GM23248 (cell line): Measurements from ENCODE around the gene BROX. TPM values are rescaled to one million over a fixed set of nuclear protein-coding genes. Genes with fewer than 3 reads are reported as not detected.
"Not testable (repeated sequence)": the region's sequence is repeated elsewhere in the genome, so short reads cannot be mapped to it uniquely, and the experiment has no call there.

Source experiments
- DNase-seq: peaks from one replicate; pipeline ENCODE4 v3.0.0-alpha.2; 2015
- H2AFZ ChIP-seq: fragments of 200-600 bp; sonication (generic); 2 replicates; pipeline ENCODE4 v1.6.1; 2016; ENCODE audit warnings: antibody characterized with exemption
- H3F3A ChIP-seq: fragments of 200-600 bp; sonication (generic); 2 replicates; pipeline ENCODE4 v1.6.1; 2016; ENCODE audit warnings: mild to moderate bottlenecking, antibody characterized with exemption, mixed run types; ENCODE audit not compliant: insufficient read depth
- H3K27ac ChIP-seq: fragments of 200-600 bp; sonication (generic); 2 replicates; pipeline ENCODE4 v1.5.1; 2016; ENCODE audit warnings: mild to moderate bottlenecking
- H3K27me3 ChIP-seq: fragments of 200-600 bp; sonication (generic); replicated peaks from 2 replicates; pipeline ENCODE4 v1.6.1; 2016; ENCODE audit warnings: mild to moderate bottlenecking; ENCODE audit not compliant: insufficient read depth
- H3K36me3 ChIP-seq: fragments of 200-600 bp; sonication (generic); 2 replicates; pipeline ENCODE4 v1.6.1; 2016; ENCODE audit warnings: low read depth, mild to moderate bottlenecking
- H3K4me1 ChIP-seq: fragments of 200-600 bp; sonication (generic); 2 replicates; pipeline ENCODE4 v1.6.1; 2016; ENCODE audit warnings: mild to moderate bottlenecking; ENCODE audit not compliant: insufficient read depth
- H3K4me2 ChIP-seq: fragments of 200-600 bp; sonication (generic); one replicate; pipeline ENCODE4 v1.6.1; 2016; ENCODE audit warnings: mild to moderate bottlenecking; ENCODE audit not compliant: unreplicated experiment
- H3K4me3 ChIP-seq: fragments of 200-600 bp; sonication (generic); 2 replicates; pipeline ENCODE4 v1.5.1; 2016; ENCODE audit warnings: mild to moderate bottlenecking
- H3K79me2 ChIP-seq: fragments of 200-600 bp; sonication (generic); 2 replicates; pipeline ENCODE4 v1.6.1; 2016; ENCODE audit warnings: mild to moderate bottlenecking; ENCODE audit not compliant: insufficient read depth
- H3K9ac ChIP-seq: fragments of 200-600 bp; sonication (generic); 2 replicates; pipeline ENCODE4 v1.6.1; 2016; ENCODE audit warnings: mild to moderate bottlenecking
- H3K9me2 ChIP-seq: fragments of 200-600 bp; sonication (generic); 2 replicates; pipeline ENCODE4 v1.6.1; 2016; ENCODE audit warnings: mixed run types, mild to moderate bottlenecking, moderate library complexity; ENCODE audit not compliant: insufficient read depth
- H3K9me3 ChIP-seq: fragments of 200-600 bp; sonication (generic); one replicate; pipeline ENCODE4 v1.6.1; 2017; ENCODE audit warnings: low read depth
- H4K20me1 ChIP-seq: fragments of 200-600 bp; sonication (generic); 2 replicates; pipeline ENCODE4 v1.6.0; 2016; ENCODE audit not compliant: insufficient read depth
- EZH2 ChIP-seq: fragments of 200-600 bp; sonication (generic); IDR thresholded peaks from 2 replicates; pipeline ENCODE4 v1.6.1; 2018; ENCODE audit warnings: antibody characterized with exemption, mild to moderate bottlenecking; ENCODE audit not compliant: insufficient read depth, poor library complexity, severe bottlenecking
- EZH2phosphoT487 ChIP-seq: fragments of 200-600 bp; sonication (generic); IDR thresholded peaks from 2 replicates; pipeline ENCODE4 v1.6.1; 2018; ENCODE audit warnings: antibody characterized with exemption, moderate library complexity, mild to moderate bottlenecking, low read depth; ENCODE audit not compliant: insufficient read depth
- WGBS, 2 experiments: methylation state at CpG; one replicate each; pipeline ENCODE4 v1.1.6; 2015 to 2017; ENCODE audit warnings: low lambda C conversion rate in 2 of 2, low coverage in 1 of 2; ENCODE audit errors: missing lambda C conversion rate in 2 of 2; 5-methylcytosine and 5-hydroxymethylcytosine counted together
- in situ Hi-C: fragments of 300-500 bp; cut with MboI; formaldehyde crosslinking; loops from 2 replicates; pipeline ENCODE4 v1.15.0; 2020
- polyA plus RNA-seq: library from polyadenylated mRNA; unstranded; fragments of >200 nt; fragmentation: Nextera tagmentation; extraction: Ambion mirVana; gene quantifications from 2 replicates; pipeline ENCODE4 v1.2.1, GENCODE V29; 2016
- total RNA-seq: library from RNA; depleted of rRNA; stranded (reverse); fragments of >200 nt; shearing (Covaris generic); gene quantifications from 2 replicates; pipeline ENCODE4 v1.2.3, GENCODE V29; 2014

Gene BROX
- total and polyA plus RNA-seq, 2 experiments from 2014 or later: 75.7 to 97.7 TPM

DNA sequence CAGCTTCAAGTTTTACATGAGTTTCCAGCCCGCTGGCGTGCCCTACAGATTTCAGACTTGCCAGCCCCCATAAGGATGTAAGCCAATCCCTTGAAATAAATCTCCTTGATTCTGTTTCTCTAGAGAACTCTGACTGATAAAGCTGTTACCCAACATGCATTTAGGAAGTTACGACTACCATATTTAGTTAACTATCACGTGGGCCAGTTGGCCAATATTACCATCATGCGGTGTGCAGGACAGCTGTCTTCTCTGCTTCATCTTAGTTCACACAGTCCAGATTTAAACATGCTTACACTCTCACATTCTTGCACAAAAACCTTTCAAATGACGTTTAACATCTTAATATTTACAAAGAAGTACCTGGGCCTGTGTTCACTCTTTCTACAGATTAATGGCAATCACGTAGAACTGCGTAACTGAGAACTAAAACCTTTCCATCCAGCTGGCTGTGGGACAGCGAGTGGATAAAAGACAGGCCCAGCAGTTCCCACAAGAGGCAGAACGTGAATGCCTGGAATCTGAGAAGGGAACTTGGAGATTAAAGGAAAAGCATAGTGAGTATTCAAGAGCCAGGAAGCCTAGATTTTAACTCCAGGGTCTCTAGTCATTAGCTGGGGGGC, 45.4 kb downstream of the BROX start:
- 53 to 56% methylated on average over 10 of the region's 10 CpGs for WGBS, 2 experiments
- no peak for DNase-seq
- in situ Hi-C loops: no loop called here
- Histone ChIP-seq H3F3A (peaks cover 21% of the 10 kb centered on the region), H3K4me1 (peaks cover 8% of the 10 kb centered on the region), H2AFZ (no peak overlapping the region), H3K36me3 (no peaks in the 10 kb centered on the region), H3K9me2 (no peaks in the 10 kb centered on the region), H3K9me3 (no peaks in the 10 kb centered on the region), H3K27me3 (no peaks in the 10 kb centered on the region), H4K20me1 (no peaks in the 10 kb centered on the region), H3K9ac (no peak overlapping the region), H3K27ac (no peak overlapping the region), H3K4me3 (no peak overlapping the region), H3K4me2 (no peak overlapping the region), H3K79me2 (no peaks in the 10 kb centered on the region)
- no peak for TF ChIP-seq EZH2
- no peak for TF ChIP-seq EZH2phosphoT487

DNA sequence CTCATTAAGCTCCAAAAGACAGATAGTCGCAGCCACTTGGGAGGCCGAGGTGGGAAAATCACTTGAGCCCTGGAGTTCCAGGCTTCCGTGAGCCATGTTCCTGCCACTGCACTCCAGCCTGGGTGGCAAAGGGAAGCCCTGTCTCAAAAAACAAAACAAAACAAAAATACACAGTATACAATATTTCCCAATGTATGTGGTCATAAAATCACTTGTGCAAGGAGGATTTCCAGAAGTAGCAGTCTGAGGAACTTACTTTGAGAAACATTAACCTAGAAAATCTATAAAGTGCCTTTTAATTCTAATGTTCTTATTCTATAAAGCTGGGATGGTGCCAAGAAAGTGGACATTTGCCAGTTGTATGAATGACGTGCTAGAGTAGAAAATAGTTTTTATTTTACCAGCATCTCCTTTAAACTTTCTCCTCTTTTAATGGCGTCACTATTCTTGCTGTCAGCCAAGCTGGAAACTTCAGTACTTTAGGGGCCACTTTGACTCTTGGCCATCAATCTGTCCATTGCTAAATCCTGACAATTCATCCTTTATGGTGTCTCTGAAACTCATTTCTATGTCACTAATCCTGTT, 47.2 kb downstream of the BROX start:
- H3K36me3 ChIP-seq: no peaks in the 10 kb centered on the region
- in situ Hi-C loops: no loop called here
- H3F3A ChIP-seq: peaks cover 12% of the 10 kb centered on the region
- no peak overlapping the region for H2AFZ ChIP-seq
- H3K4me2 ChIP-seq: no peak overlapping the region
- H3K27ac ChIP-seq: no peak overlapping the region
- DNase-seq: no peak
- no peaks in the 10 kb centered on the region for H3K9me2 ChIP-seq
- H3K9me3 ChIP-seq: no peaks in the 10 kb centered on the region
- H3K9ac ChIP-seq: no peak overlapping the region
- WGBS, 2 experiments: 71 to 78% methylated on average over 5 of the region's 5 CpGs
- H3K79me2 ChIP-seq: no peaks in the 10 kb centered on the region
- no peak overlapping the region for H3K4me3 ChIP-seq
- TF ChIP-seq EZH2phosphoT487 (no peak), EZH2 (no peak)
- H3K27me3 ChIP-seq: no peaks in the 10 kb centered on the region
- no peaks in the 10 kb centered on the region for H4K20me1 ChIP-seq
- peaks cover 8% of the 10 kb centered on the region for H3K4me1 ChIP-seq

DNA sequence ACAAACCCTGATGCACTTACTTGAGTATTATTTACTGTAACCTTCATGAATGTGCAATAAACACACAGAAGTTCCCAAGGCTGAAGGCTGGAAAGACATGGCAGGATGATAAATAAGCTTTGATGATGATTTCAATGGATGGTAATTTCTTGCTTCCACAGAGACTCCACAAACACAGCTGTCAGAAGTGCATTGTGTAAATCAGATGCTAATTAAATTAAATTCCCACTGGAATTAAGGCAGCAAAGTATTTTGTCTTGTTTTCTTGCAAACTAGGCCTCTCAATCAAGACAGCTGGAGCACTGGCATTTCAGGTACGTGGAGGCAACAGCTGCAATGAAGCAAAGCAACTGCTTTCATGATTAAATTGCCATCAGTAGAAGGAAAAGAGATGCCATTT, 48.7 kb downstream of the BROX start:
- no peak overlapping the region for H3K27ac ChIP-seq
- H3K9me2 ChIP-seq: no peaks in the 10 kb centered on the region
- H3K9ac ChIP-seq: no peak overlapping the region
- no peak for TF ChIP-seq EZH2phosphoT487
- no peak for TF ChIP-seq EZH2
- in situ Hi-C loops: no loop called here
- no peaks in the 10 kb centered on the region for H3K4me1 ChIP-seq
- no peak for DNase-seq
- no peaks in the 10 kb centered on the region for H3K36me3 ChIP-seq
- no peaks in the 10 kb centered on the region for H4K20me1 ChIP-seq
- no peak overlapping the region for H3K4me2 ChIP-seq
- no peaks in the 10 kb centered on the region for H3K79me2 ChIP-seq
- no peak overlapping the region for H3K4me3 ChIP-seq
- no peaks in the 10 kb centered on the region for H3K27me3 ChIP-seq
- no peaks in the 10 kb centered on the region for H3F3A ChIP-seq
- no peaks in the 10 kb centered on the region for H3K9me3 ChIP-seq
- no peak overlapping the region for H2AFZ ChIP-seq
- WGBS, 2 experiments: 29 to 50% methylated on average over 1 of the region's 1 CpG

DNA sequence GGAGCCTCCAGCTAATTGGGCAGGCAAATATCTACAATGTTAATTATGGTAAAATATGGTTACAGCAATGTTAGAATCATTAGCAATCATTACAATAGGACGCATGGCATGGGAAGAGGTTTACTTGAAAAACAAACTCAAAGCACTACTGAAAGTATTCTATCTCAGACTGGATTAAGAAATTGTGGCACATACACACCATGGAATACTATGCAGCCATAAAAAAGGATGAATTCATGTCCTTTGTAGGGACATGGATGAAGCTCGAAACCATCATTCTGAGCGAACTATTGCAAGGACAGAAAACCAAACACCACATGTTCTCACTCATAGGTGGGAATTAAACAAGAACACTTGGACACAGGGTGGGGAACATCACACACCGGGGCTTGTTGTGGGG, 49.8 kb downstream of the BROX start:
- H3K9me2 ChIP-seq, H3K27ac ChIP-seq, H3K9me3 ChIP-seq, H2AFZ ChIP-seq, H4K20me1 ChIP-seq, H3K36me3 ChIP-seq, H3K9ac ChIP-seq, in situ Hi-C loops, H3K79me2 ChIP-seq, H3F3A ChIP-seq, H3K4me1 ChIP-seq, H3K4me2 ChIP-seq, H3K4me3 ChIP-seq, DNase-seq, H3K27me3 ChIP-seq: not testable (repeated sequence)
- 51 to 62% methylated on average over 3 to 4 of the region's 4 CpGs for WGBS, 2 experiments
